Measurements from ENCODE around the gene FRS2. TPM values are rescaled to one million over a fixed set of nuclear protein-coding genes. Genes with fewer than 3 reads are reported as not detected.

The FRS2 gene
- total and polyA plus RNA-seq, 2 of the 4 experiments (the other 2 are of a cell fraction) = 12.4 to 58.3 TPM

GRCh38 chr12:69476276-69477017 lies 6.3 kb downstream of the FRS2 start:
- 100% methylated on average over 1 of the region's 6 CpGs for WGBS, 2 experiments (ENCODE audit: extremely low coverage in 2 of 2, insufficient read length in 1 of 2)
- Histone ChIP-seq H4K5ac (ENCODE audit: low read depth, low read length) (no peak overlapping the region), H3K23ac (ENCODE audit: low read depth, low read length) (no peak overlapping the region), H3K79me1 (ENCODE audit: low read depth in 1 of 2, low read length in 2 of 2) (peaks cover 4 to 52% of the 10 kb centered on the region in 2 experiments), H2AK5ac (ENCODE audit: low read depth, low read length) (no peak overlapping the region), H3K9ac (ENCODE audit: low read depth, low read length) (no peak overlapping the region), H4K91ac (ENCODE audit: insufficient read depth, low read depth, low read length) (no peak overlapping the region), H3K9me1 (ENCODE audit: insufficient read depth, low read length) (peaks cover 17% of the 10 kb centered on the region), H4K8ac (ENCODE audit: low read depth in 2 of 2, low read length in 2 of 2) (no peak overlapping the region), H2BK120ac (ENCODE audit: low read depth, low read length) (no peak overlapping the region), H3K27me3 (ENCODE audit: control insufficient read depth, insufficient read depth, low read length) (no peaks in the 10 kb centered on the region), H4K20me1 (ENCODE audit: insufficient read depth, low read length) (peaks cover 72% of the 10 kb centered on the region), H2BK20ac (ENCODE audit: low read depth, low read length) (no peak overlapping the region), H3K9me3 (ENCODE audit: control insufficient read depth, insufficient read depth, low read length) (no peaks in the 10 kb centered on the region), H2AFZ (replicated peaks; ENCODE audit: low read length, poor library complexity) (no peak overlapping the region), H3K18ac (ENCODE audit: low read depth, low read length) (no peak overlapping the region), H3K27ac (ENCODE audit: insufficient read depth, low read length) (no peak overlapping the region), H2BK5ac (ENCODE audit: low read depth, low read length, poor library complexity, severe bottlenecking) (no peak overlapping the region), H2BK15ac (ENCODE audit: low read depth, low read length) (no peak overlapping the region), H2AK9ac (replicated peaks; ENCODE audit: low read depth, low read length, poor library complexity) (no peak overlapping the region), H3K4ac (ENCODE audit: low read depth, low read length) (no peak overlapping the region), H3K4me2 (ENCODE audit: low read depth, low read length) (no peak overlapping the region), H3K36me3 (ENCODE audit: control insufficient read depth, insufficient read depth, low read length) (no peaks in the 10 kb centered on the region), H3K56ac (ENCODE audit: extremely low read depth, insufficient read depth, low read length) (no peak overlapping the region; the same call in 1 of the 2 replicates), H3K4me1 (ENCODE audit: control insufficient read depth, insufficient read depth, low read length) (peaks cover 16% of the 10 kb centered on the region), H3K4me3 (ENCODE audit: insufficient read depth, low read depth, low read length) (no peak overlapping the region), H3K14ac (replicated peaks; ENCODE audit: low read depth, low read length) (no peak overlapping the region)
- ChIA-PET POLR2A (ENCODE audit: unreplicated experiment) (no interaction called here), CTCF (no interaction called here)
- TF ChIP-seq CEBPB (IDR thresholded peaks at IDR 0.05; ENCODE audit: low read depth, low read length) = peak; percentile 51; the same call in 1 of the 2 replicates
- TF ChIP-seq MXI1 (IDR thresholded peaks at IDR 0.05; ENCODE audit: borderline replicate concordance, low read depth, low read length) = no peak
- TF ChIP-seq MAZ (IDR thresholded peaks at IDR 0.05; ENCODE audit: borderline replicate concordance, low read depth, low read length) = no peak
- in situ Hi-C loops (cut with MboI; ENCODE audit: low sequenced_read_pairs) = loop anchor here (10.0 kb wide), 1 partner anchor 98 kb away; no protein-coding TSS in a partner anchor
- BruUV-seq (replicated peaks) = no TSS peak
- DNase-seq = no peak
- intact Hi-C loops (cut with micrococcal nuclease) = no loop called here
- no peak for ATAC-seq (ENCODE audit: low read depth)
- dilution Hi-C loops (cut with HindIII; ENCODE audit: low sequenced_read_pairs, unreplicated experiment) = no loop called here
